Spinal cord (tissue), 10 donors: ENCODE data around the gene NRIP2. TPM values are rescaled to one million over a fixed set of nuclear protein-coding genes. Genes with fewer than 3 reads are reported as not detected.
A peak's percentile ranks its signal among the peaks of the same experiment; 100 is the strongest.

Experiments used
- DNase-seq, 6 donors: peaks; one replicate each; pipeline versions ENCODE4 v3.0.0 to v3.0.0-alpha.2; 2013 to 2015; ENCODE audit warnings: low spot score in 6 of 6, low read depth in 4 of 6
- H3K27ac ChIP-seq: one replicate; pipeline ENCODE4 v1.5.1; 2013; ENCODE audit warnings: low read depth, low read length, control low read depth
- H3K27me3 ChIP-seq: one replicate; pipeline ENCODE4 v1.6.1; 2013; ENCODE audit warnings: low read length; ENCODE audit not compliant: control insufficient read depth, insufficient read depth
- H3K36me3 ChIP-seq: one replicate; pipeline ENCODE4 v1.6.1; 2013; ENCODE audit warnings: low read length; ENCODE audit not compliant: control insufficient read depth, insufficient read depth
- H3K4me1 ChIP-seq: one replicate; pipeline ENCODE4 v1.6.1; 2013; ENCODE audit warnings: low read length; ENCODE audit not compliant: control insufficient read depth, insufficient read depth
- H3K4me3 ChIP-seq: one replicate; pipeline ENCODE4 v1.5.1; 2013; ENCODE audit warnings: low read depth, low read length, control low read depth
- H3K9me3 ChIP-seq: one replicate; pipeline ENCODE4 v1.6.1; 2013; ENCODE audit warnings: low read length; ENCODE audit not compliant: control insufficient read depth, insufficient read depth
- WGBS: methylation state at CpG from one replicate; pipeline ENCODE4 v1.1.5; 2013; ENCODE audit warnings: missing lambda C conversion rate; ENCODE audit not compliant: insufficient coverage; 5-methylcytosine and 5-hydroxymethylcytosine counted together
- polyA plus RNA-seq, 2 donors: library from polyadenylated mRNA; unstranded; fragments of 120-200 nt; gene quantifications; one replicate each; pipeline ENCODE4 v1.2.1, GENCODE V29; 2013; ENCODE audit not compliant: insufficient read length in 2 of 2
- total RNA-seq, 2 donors: library from RNA; depleted of rRNA in 1 of 2; stranded (reverse); fragments of 120-200 nt in 1 of 2; fragments of >200 nt in 1 of 2; gene quantifications; one replicate each; pipeline versions ENCODE4 v1.2.3 to v1.2.4, GENCODE V29; 2013 to 2014
- donor health status: healthy.

Gene NRIP2
- total and polyA plus RNA-seq, 4 donors = 1.9 to 8.2 (median 4.2) TPM

DNA sequence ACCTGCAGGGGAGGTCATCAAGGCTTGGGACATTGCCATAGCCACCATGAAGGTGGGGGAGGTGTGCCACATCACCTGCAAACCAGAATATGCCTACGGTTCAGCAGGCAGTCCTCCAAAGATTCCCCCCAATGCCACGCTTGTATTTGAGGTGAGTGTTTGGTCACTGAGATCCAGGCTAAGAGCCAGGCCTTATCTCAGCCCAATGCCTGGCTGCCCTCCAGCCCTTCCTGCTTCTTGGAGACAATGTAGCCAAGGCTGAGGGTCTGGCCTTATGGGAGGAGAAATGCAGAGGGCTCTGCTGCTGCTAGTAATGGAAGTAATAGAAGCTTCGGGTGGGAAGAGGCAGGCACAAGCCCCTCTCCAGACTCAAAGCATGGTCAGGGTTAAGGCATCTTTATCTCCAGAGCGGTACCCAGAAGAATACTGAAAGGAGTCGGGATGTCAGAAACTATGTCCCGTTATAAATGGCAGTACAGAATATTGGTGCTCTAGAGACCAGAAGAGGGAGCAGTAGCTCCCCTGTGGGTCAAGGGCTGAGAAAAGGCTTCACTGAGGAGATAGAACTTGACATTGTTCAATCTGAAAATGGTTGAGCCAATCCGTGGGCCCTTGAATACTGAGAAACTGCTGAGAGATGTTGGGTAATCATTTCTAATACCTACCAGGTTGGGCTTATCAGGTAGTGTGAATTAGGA is 37.0 kb downstream of the NRIP2 start:
- peaks cover 53% of the 10 kb centered on the region for H3K36me3 ChIP-seq
- no peak overlapping the region for H3K27ac ChIP-seq
- H3K4me1 ChIP-seq = peaks cover 35% of the 10 kb centered on the region
- 88% methylated on average over 5 of the region's 7 CpGs for WGBS
- no peaks in the 10 kb centered on the region for H3K9me3 ChIP-seq
- DNase-seq = no peak
- no peaks in the 10 kb centered on the region for H3K27me3 ChIP-seq
- no peak overlapping the region for H3K4me3 ChIP-seq

DNA sequence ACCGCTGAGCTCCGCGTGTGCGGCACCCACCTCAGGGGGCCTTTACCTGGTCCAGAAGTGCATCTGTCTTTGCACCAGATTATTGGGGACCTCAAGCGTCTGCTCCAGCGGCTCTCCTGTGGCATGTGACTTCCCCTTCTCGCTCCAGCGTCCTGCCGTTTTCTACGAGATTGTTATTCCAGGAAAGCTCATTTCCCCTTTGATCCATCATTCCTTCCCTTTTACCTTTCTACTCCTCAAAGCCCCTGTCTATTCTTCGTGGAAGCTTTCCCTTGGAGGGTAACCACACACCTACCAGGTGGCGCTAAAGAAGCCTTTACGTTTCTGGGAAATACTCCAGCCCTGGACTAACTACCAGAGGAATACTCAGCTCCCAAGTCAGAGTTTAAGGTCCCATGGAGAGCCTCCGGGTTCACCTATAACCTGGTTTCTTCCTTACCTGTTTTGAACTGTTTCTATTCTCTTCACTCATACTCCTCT is 38.6 kb downstream of the NRIP2 start:
- Histone ChIP-seq H3K9me3 (no peaks in the 10 kb centered on the region), H3K36me3 (peaks cover 39% of the 10 kb centered on the region), H3K27ac (peak overlapping the region; percentile 51), H3K4me3 (peak overlapping the region; percentile 80), H3K4me1 (peaks cover 33% of the 10 kb centered on the region), H3K27me3 (no peaks in the 10 kb centered on the region)
- WGBS = 9% methylated on average over 14 of the region's 14 CpGs
- peak in 1 of 6 donors; percentile 28 for DNase-seq

DNA sequence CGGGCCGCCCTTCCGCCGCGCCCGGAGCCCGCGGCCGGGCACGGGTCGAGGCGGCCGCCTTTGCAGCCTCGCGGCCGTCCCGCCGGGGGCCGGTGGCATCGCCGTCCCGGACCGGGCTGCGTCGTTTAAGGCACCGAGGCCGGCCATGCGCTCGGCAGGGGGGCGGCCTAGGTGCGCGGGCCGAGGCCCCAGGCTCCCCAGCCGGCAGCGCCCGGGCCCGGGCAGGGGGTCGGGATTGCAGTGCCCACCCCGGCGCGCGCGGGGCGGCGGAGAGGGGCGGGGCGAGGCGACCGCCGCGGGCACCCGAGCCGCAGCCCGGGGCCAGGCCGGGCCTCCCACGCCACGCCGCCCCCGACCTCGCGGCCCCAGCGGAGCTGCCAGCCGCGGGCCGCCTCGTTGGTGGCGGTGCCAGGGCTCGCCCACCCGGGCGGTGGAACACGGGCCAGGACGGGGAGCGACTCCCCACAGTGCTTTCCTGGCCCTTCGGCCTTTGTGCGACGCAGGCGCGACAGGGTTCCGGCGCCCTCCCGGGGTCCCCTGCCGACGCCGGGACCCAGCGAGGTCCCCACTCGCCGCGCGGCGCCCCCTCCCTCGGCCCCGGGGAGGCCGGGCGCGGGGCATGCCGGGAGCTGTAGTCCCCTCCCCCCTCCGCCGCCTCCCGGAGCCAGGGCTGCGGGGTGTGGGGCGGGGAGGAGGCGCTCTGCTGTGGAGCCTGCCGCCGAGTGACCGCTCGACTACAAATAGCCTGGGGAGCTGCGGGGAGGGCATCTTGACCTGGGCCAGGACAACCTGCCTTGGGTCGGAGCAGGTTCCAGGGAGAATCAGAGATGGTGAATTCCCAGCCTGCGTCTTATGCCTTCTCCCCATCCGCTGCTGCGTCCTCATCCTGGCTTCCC is 39.3 kb downstream of the NRIP2 start:
- WGBS = under 1% methylated on average over 110 of the region's 111 CpGs
- Histone ChIP-seq H3K27me3 (no peaks in the 10 kb centered on the region), H3K4me3 (peak overlapping the region; percentile 80), H3K36me3 (peaks cover 32% of the 10 kb centered on the region), H3K27ac (peak overlapping the region; percentile 87), H3K4me1 (peaks cover 28% of the 10 kb centered on the region), H3K9me3 (no peaks in the 10 kb centered on the region)
- peak in 5 of 6 donors; percentile 36 to 94 (median 69) for DNase-seq

DNA sequence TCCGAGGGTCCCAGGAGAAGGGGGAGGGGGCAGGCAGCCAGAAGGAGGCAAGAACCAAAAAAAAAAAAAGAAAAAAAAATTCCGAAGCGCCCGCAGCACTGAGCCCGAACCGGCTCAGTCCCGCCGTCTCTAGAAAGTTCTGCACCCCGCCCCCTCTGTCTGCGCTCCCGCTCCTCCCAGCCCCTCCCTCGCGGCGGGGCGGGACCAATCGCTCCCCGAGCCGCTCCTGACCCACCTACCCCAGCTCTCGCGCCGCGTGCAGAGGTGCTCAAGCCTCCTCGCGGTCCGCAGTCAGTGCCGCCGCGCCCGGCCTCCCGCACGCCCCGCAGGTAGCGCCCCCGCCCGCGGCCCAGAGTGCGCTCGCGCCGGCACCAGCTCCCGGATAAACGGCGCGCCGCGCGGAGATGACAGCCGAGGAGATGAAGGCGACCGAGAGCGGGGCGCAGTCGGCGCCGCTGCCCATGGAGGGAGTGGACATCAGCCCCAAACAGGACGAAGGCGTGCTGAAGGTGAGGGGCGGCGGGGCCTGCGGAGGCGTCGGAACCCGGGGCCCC is 40.0 kb downstream of the NRIP2 start, which contains the start of gene FKBP4:
TSS of gene FKBP4 (plus strand) at position 235 of the 554 bp plus-strand sequence. CDS start at position 405, 170 bp downstream.
- Histone ChIP-seq H3K27me3 (no peaks in the 10 kb centered on the region), H3K36me3 (peaks cover 25% of the 10 kb centered on the region), H3K4me3 (peak within 1 kb of the TSS; percentile 80), H3K4me1 (peaks cover 28% of the 10 kb centered on the region), H3K9me3 (no peaks in the 10 kb centered on the region), H3K27ac (peak within 1 kb of the TSS; percentile 87)
- WGBS = under 1% methylated on average over 62 of the region's 63 CpGs
- DNase-seq = peak; percentile 64 to 97 (median 82)

DNA sequence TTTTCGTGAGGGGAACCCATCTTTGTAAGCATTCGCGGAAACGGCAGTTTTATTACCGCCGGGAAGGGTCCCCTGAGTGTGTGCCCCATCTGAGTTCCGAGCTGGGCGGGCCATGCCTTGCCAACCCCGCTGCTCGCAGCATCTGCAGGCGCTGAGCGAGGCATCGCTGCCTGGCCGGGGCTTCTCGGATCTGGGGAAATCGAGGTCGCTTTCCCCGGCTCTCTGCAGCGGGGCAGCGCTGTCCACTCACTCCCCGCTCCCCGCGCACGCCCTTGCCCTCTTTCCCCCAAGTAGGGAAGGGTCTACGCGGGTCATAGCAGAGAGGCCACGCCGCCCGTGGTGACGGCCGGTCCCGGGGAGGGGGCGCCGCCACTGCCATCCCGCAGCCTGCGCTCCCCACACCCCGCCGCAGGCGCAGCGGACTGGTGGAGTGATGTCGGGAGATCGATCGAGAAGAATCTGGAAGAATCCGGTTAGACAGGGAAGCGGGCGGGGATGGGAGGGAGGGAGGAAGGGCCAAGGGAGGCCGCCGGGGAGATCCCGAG is 40.6 kb downstream of the NRIP2 start:
- under 1% methylated on average over 49 of the region's 49 CpGs for WGBS
- Histone ChIP-seq H3K9me3 (no peaks in the 10 kb centered on the region), H3K36me3 (peaks cover 19% of the 10 kb centered on the region), H3K27ac (peak overlapping the region; percentile 87), H3K4me3 (peak overlapping the region; percentile 61), H3K4me1 (peaks cover 28% of the 10 kb centered on the region), H3K27me3 (no peaks in the 10 kb centered on the region)
- peak in 2 of 6 donors; percentile 66 to 71 for DNase-seq

DNA sequence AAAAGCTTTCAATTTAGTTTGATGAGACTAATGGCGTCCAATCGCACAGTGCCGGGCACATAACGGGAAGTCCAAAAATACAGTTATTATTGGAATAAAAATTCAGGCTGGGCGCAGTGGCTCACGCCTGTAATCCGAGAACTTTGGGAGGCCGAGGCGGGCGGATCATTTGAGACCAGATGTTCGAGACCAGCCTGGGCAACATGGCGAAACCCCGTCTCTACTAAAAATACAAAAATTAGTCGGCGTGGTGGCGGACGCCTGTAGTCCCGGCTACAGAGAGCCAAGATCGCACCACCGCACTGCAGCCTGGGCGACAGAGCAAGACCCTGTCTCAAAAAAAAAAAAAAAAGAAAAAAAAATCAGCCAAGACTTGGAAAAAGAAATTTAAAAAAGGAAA is 41.3 kb downstream of the NRIP2 start:
- Histone ChIP-seq H3K27me3 (no peaks in the 10 kb centered on the region), H3K9me3 (no peaks in the 10 kb centered on the region), H3K27ac (peak overlapping the region; percentile 87), H3K4me1 (peaks cover 28% of the 10 kb centered on the region), H3K4me3 (peak overlapping the region; percentile 61), H3K36me3 (peaks cover 13% of the 10 kb centered on the region)
- DNase-seq = no peak
- WGBS = 90% methylated on average over 20 of the region's 21 CpGs

DNA sequence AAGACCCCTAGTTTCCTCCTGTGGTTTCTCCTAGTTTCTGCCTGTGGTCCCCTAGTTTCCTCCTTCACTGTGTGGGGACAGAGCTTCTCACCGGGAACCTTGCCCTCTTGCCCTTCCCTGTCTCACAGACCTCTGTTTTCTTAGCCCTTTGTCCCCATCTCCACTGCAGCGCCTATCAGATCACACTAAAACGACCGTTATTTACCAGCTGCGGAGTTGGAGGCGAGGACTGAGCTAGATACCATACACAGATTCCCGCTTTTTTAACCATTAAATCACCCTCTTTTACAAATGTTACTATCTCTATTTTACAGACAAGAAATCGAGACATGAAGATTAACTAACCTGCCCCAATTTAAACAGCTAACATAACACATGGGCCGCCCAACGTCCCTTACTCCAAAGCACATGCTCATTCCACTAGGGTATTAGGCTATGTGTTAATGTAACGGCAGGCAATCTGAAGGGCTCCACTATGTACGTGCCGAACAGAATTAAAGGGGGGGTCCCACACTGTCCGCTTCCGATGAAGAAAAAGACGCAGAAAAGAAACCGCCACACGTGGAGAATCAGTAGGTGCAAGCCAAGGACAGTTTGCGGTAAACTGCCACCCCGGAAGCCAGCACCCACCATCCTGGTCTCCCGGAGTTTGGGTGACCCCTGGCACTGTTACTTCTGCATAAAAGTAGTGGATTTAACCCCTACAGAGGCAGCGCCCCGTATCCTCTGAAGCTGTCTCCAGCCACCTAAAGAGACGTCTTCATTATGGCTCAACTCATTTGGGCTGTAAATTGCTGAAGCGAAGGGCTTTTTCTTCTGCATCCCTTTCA is 41.9 kb downstream of the NRIP2 start:
- WGBS = 68% methylated on average over 17 of the region's 25 CpGs
- Histone ChIP-seq H3K4me1 (peaks cover 27% of the 10 kb centered on the region), H3K27me3 (no peaks in the 10 kb centered on the region), H3K27ac (no peak overlapping the region), H3K4me3 (no peak overlapping the region), H3K36me3 (peaks cover 11% of the 10 kb centered on the region), H3K9me3 (no peaks in the 10 kb centered on the region)
- DNase-seq = no peak

DNA sequence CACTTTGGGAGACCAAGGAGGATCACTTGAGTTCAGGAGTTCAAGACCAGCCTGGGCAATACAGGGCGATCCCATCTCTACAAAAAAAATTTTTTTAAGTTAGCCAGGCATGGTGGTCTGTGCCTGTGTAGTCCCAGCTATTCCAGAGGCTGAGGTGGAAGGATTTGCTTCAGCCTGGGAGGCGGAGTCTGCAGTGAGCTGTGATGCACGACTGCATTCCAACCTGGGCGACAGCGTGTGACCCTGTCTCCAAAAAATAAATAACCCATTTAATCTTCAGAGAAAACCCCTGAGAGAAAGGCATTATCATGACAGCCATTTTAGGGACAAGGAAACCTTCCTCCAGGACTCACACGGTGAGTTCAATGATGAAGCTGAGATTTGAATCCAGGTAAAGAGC is 43.7 kb downstream of the NRIP2 start:
- Histone ChIP-seq H3K27ac (no peak overlapping the region), H3K4me3 (no peak overlapping the region), H3K9me3 (no peaks in the 10 kb centered on the region), H3K36me3 (no peaks in the 10 kb centered on the region), H3K4me1 (peaks cover 16% of the 10 kb centered on the region), H3K27me3 (no peaks in the 10 kb centered on the region)
- no peak for DNase-seq
- WGBS = 100% methylated on average over 3 of the region's 6 CpGs
